ENCODE results near the gene HOXA5.

The HOXA5 gene

DNA sequence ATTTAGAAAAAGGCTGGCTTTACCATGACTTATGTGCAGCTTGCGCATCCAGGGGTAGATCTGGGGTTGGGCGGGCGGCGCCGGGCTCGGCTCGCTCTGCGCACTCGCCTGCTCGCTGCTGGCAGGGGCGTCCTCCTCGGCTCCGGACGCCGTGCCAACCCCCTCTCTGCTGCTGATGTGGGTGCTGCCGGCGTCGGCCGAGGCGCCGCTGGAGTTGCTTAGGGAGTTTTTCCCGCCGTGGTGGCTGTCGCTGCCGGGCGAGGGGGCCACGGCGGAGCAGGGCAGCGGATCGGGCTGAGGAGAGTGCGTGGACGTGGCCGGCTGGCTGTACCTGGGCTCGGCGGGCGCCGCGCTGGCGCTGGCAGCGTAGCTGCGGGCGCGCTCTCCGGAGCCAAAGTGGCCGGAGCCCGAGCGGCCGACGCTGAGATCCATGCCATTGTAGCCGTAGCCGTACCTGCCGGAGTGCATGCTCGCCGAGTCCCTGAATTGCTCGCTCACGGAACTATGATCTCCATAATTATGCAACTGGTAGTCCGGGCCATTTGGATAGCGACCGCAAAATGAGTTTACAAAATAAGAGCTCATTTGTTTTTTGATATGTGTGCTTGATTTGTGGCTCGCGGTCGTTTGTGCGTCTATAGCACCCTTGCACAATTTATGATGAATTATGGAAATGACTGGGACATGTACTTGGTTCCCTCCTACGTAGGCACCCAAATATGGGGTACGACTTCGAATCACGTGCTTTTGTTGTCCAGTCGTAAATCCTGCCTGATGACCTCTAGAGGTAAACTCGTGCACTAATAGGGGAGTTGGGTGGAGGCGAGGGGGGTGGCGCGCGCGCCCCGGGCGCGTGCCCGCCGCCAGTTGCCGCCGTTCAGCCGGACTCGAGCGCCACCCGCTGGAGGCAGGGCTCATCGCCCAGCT lies at the start of gene HOXA5:
HOXA5 (minus strand) TSS at position 659 of the 927 bp plus-strand sequence; CDS start at position 585, 74 bp downstream.
- H3K36me3 ChIP-seq (ENCODE audit: control insufficient read depth in 2 of 2, insufficient read depth in 2 of 2, low read length in 2 of 2), result no peaks in the 10 kb centered on the region
- H3K27me3 ChIP-seq (ENCODE audit: control insufficient read depth in 1 of 2, insufficient read depth in 2 of 2, low read length in 2 of 2), result peaks cover 29 to 33% of the 10 kb centered on the region in 2 donors
- peak within 1 kb of the TSS; percentile 93 to 96 for H3K9ac ChIP-seq (ENCODE audit: low read length in 2 of 2)
- H3K4me1 ChIP-seq (ENCODE audit: control insufficient read depth, insufficient read depth, low read length), result peaks cover 40% of the 10 kb centered on the region
- H3K9me3 ChIP-seq (ENCODE audit: control insufficient read depth in 2 of 2, low read length in 2 of 2), result no peaks in the 10 kb centered on the region
- peak within 1 kb of the TSS; percentile 78 to 94 for H3K4me3 ChIP-seq (ENCODE audit: low read length in 2 of 2)
- H3K27ac ChIP-seq (ENCODE audit: low read length), result peak within 1 kb of the TSS; percentile 95

- peak overlapping the region; percentile 17 to 54 for H3K4me3 ChIP-seq (ENCODE audit: low read length in 2 of 2)
- H3K36me3 ChIP-seq (ENCODE audit: control insufficient read depth in 2 of 2, insufficient read depth in 2 of 2, low read length in 2 of 2), result no peaks in the 10 kb centered on the region
- no peak overlapping the region for H3K27ac ChIP-seq (ENCODE audit: low read length)
- peaks cover 0 to 1% of the 10 kb centered on the region in 2 donors for H3K9me3 ChIP-seq (ENCODE audit: control insufficient read depth in 2 of 2, low read length in 2 of 2)
- no peak overlapping the region for H3K9ac ChIP-seq (ENCODE audit: low read length in 2 of 2)
- peaks cover 83 to 95% of the 10 kb centered on the region in 2 donors for H3K27me3 ChIP-seq (ENCODE audit: control insufficient read depth in 1 of 2, insufficient read depth in 2 of 2, low read length in 2 of 2)
- peaks cover 23% of the 10 kb centered on the region for H3K4me1 ChIP-seq (ENCODE audit: control insufficient read depth, insufficient read depth, low read length)
These were observed 49.3 kb upstream of the HOXA5 start for GRCh38 chr7:27192546-27193334.

DNA sequence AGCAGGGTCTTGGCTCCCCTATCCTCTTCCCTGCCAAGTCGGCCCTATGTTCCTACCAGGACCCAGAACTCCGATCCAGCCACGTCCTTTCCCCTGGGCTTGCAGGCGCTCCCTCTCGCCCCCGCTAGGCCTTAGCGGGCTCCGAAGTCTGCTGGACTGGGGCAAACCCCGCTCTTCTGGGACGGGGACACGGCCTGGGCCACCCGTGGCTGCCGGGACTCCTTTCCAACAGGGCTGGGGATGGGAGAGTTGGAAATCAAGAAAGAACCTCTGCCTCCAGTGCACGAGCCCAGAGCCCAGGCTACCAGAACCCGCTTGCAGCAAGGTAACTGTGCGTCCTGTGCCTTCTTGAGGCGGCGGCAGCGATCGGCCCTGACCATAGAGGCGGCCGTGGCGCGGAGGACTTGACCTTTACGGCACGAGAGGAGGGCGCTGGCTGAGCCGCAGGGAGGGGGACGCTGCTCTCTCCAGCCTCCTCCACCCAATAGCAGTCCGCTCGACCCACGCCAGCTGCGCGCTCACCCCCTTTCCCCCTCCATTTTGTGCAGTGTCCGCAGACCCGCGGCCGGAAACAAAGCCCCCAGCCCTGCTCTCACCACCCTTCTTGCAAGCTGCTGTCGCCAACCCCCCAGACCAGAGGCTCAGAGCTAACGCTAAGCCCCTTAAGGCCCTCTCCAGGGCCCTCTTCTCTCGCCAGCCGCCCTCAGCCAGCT lies 48.5 kb upstream of the HOXA5 start:
- Histone ChIP-seq H3K27ac (ENCODE audit: low read length) (no peak overlapping the region), H3K9ac (ENCODE audit: low read length in 2 of 2) (no peak overlapping the region), H3K9me3 (ENCODE audit: control insufficient read depth in 2 of 2, low read length in 2 of 2) (no peaks in the 10 kb centered on the region), H3K27me3 (ENCODE audit: control insufficient read depth in 1 of 2, insufficient read depth in 2 of 2, low read length in 2 of 2) (peaks cover 85 to 95% of the 10 kb centered on the region in 2 donors), H3K4me3 (ENCODE audit: low read length in 2 of 2) (peak overlapping the region in 1 of 2 donors; percentile 54), H3K4me1 (ENCODE audit: control insufficient read depth, insufficient read depth, low read length) (peaks cover 25% of the 10 kb centered on the region), H3K36me3 (ENCODE audit: control insufficient read depth in 2 of 2, insufficient read depth in 2 of 2, low read length in 2 of 2) (no peaks in the 10 kb centered on the region)

GRCh38 chr7:27191161-27191731 lies 47.8 kb upstream of the HOXA5 start:
- H3K36me3 ChIP-seq (ENCODE audit: control insufficient read depth in 2 of 2, insufficient read depth in 2 of 2, low read length in 2 of 2), result no peaks in the 10 kb centered on the region
- H3K4me1 ChIP-seq (ENCODE audit: control insufficient read depth, insufficient read depth, low read length), result peaks cover 25% of the 10 kb centered on the region
- no peak overlapping the region for H3K9ac ChIP-seq (ENCODE audit: low read length in 2 of 2)
- H3K9me3 ChIP-seq (ENCODE audit: control insufficient read depth in 2 of 2, low read length in 2 of 2), result no peaks in the 10 kb centered on the region
- no peak overlapping the region for H3K4me3 ChIP-seq (ENCODE audit: low read length in 2 of 2)
- H3K27me3 ChIP-seq (ENCODE audit: control insufficient read depth in 1 of 2, insufficient read depth in 2 of 2, low read length in 2 of 2), result peaks cover 87 to 94% of the 10 kb centered on the region in 2 donors
- no peak overlapping the region for H3K27ac ChIP-seq (ENCODE audit: low read length)

DNA sequence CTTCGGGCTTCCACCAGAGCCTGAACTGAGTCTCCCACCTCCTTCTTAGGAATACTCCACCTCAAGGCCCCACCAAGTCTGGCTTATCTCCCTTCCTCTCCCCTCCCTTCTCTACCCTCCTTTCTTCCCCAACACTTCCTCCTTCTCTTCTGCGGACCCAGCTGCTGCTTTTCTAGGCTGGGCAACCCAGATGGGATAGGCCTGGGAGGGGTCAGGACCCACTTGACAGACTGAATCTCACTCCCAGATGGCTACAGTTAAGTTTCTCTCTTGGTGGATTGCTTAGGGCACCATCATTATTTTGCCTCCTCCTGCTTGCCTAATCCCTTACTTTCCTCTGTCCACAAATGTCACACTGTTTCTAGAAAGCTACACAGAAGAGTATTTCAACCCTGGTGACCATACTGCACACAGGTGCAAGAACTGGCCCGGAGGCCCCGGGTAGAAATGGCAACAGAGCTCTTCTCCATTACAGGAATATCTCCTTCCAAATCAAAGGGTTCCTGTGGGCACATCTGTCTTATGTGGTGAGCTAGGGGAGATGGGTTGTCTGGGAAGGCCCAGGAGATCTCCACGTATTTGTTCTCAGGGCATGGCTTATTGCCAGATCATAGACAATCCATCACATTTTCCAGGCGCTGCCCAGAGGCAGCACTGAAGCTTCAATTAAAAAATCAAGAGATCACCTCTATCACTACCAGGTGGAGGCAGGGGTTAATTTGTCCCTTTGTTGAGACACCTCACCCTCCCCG lies 46.7 kb upstream of the HOXA5 start:
- no peaks in the 10 kb centered on the region for H3K9me3 ChIP-seq (ENCODE audit: control insufficient read depth in 2 of 2, low read length in 2 of 2)
- no peak overlapping the region for H3K9ac ChIP-seq (ENCODE audit: low read length in 2 of 2)
- H3K27me3 ChIP-seq (ENCODE audit: control insufficient read depth in 1 of 2, insufficient read depth in 2 of 2, low read length in 2 of 2), result peaks cover 90 to 97% of the 10 kb centered on the region in 2 donors
- peaks cover 29% of the 10 kb centered on the region for H3K4me1 ChIP-seq (ENCODE audit: control insufficient read depth, insufficient read depth, low read length)
- H3K27ac ChIP-seq (ENCODE audit: low read length), result no peak overlapping the region
- H3K4me3 ChIP-seq (ENCODE audit: low read length in 2 of 2), result no peak overlapping the region
- no peaks in the 10 kb centered on the region for H3K36me3 ChIP-seq (ENCODE audit: control insufficient read depth in 2 of 2, insufficient read depth in 2 of 2, low read length in 2 of 2)

DNA sequence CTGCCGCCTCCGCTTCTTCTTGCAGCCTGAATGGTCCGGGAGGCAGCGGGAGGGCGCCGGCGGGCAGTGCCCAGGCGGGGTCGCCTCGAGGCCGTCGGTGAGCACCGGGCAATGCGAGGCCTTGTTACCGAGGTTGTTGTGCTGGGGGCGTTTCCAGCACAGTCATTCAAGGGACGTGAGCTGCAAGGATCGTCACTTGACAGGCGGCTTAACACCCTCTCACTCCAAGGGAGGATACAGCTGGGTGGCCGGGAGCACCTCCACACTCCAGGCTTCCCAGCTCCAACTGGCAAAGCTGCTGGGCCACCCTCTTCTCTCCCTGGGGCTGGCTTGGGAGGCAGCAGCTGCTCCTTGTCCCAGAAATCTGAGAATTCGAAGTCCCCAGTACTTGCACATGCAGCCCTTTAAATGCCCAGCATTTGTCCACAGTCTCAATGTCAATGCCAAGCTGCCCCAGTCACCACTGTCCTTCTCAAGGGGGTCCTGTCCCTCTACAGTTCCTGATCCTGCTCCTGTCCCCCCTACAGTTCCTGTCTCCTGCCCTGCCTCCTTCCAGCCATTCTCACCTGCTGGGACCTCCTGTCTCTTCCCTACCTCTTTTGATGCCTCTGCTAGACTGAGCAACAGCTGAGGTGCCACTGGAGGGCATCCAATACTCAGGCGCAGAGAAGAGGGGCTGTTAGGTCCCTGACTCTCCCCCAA lies 46.0 kb upstream of the HOXA5 start:
- no peak overlapping the region for H3K27ac ChIP-seq (ENCODE audit: low read length)
- H3K4me3 ChIP-seq (ENCODE audit: low read length in 2 of 2), result peak overlapping the region in 1 of 2 donors; percentile 35
- peaks cover 36% of the 10 kb centered on the region for H3K4me1 ChIP-seq (ENCODE audit: control insufficient read depth, insufficient read depth, low read length)

DNA sequence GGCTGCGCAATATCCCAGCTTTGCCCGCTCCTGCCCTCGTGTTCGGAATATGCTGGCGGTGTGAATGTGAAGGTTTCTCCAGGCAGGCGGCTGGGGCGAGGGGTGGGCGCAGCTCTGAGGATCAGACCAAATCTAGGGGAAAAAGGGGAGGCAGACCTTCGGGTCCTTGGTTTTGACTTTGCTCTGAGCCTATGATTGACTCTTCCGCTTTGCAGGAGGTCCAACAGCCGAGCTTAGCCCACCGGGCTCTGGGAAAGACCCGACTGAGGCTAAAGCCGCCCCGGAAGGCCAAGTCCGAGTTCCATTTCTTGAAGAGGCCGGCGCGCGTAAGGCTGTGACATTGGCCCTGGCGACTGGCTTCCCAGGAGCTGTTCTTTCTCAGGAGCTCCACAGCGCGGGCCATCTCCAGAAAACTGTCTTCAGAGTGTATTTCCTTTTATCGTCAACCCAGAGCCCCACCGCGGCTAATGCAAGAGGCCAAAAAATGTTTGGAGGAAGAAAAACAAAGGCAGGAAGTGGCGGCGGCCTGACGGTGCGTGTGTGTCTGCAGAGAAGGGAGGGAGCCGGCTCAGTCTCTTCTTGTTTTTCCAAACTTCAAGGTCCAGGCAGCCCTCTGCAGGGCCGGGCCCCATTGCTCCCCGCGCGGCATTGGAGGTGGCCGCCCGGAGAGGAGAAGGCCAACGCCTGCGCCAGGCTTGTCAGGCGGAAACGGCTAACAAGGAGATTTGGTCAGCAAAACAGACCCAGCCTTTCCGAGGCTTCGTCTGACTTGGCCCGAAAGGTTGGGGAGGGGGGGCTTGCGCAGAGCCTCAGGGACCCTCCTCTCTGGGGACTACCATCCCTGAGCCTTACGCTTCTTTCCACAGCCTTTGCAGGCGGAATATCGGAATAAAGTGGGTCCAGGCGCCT lies 45.2 kb upstream of the HOXA5 start:
- peaks cover 42% of the 10 kb centered on the region for H3K4me1 ChIP-seq (ENCODE audit: control insufficient read depth, insufficient read depth, low read length)

More for the DNA sequence above, 46.0 kb upstream of the HOXA5 start:
- H3K9me3 ChIP-seq (ENCODE audit: control insufficient read depth in 2 of 2, low read length in 2 of 2), result peaks cover 0 to 2% of the 10 kb centered on the region in 2 donors
- no peak overlapping the region for H3K9ac ChIP-seq (ENCODE audit: low read length in 2 of 2)
- H3K27me3 ChIP-seq (ENCODE audit: control insufficient read depth in 1 of 2, insufficient read depth in 2 of 2, low read length in 2 of 2), result peaks cover 90 to 97% of the 10 kb centered on the region in 2 donors
- no peaks in the 10 kb centered on the region for H3K36me3 ChIP-seq (ENCODE audit: control insufficient read depth in 2 of 2, insufficient read depth in 2 of 2, low read length in 2 of 2)

DNA sequence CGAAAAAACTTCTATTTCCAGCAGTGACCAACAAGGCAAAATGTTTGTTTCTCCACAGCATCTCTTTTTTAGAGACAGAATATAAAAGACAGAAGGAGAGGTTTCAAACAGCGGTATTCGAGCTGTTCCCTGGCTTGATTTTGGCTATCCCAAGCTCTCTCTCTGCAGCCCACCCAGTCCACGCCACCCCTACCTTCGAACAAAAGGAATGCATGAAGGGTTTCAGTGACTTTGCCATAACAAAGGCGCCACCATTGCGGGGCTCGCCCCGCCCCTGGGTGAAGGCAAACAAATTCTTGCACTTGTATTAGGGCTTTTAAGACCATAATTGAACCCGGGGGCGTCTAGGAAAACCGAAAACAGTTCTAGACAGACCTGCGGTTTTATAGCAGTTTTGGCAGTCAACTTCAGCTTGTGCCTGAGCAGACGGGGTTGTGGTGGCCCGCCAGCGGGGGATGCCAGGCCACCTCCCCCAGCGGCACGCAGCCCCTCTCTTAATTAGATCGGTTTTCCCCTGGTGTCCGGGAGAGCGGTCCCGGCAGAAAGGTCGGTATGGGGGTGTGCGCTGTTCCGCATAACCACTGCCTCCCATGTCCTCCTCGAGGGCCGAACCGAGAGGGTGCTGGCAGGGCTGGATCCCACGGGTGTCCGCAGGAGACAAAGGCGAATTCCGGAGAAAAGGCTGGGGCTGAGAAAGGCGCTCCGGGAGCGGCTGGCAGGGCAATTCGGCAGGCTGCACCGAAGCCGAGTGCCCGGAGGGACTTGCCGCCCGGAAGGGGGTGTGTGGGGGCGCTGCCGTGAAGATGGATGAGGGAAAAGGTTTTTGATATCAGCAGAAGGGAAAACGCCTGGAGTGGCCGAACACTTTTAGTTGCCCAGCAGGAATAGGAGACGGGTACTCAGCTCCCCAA lies 44.2 kb upstream of the HOXA5 start:
- H3K9ac ChIP-seq (ENCODE audit: low read length in 2 of 2), result no peak overlapping the region

More for the DNA sequence above, 45.2 kb upstream of the HOXA5 start:
- no peak overlapping the region for H3K27ac ChIP-seq (ENCODE audit: low read length)
- H3K36me3 ChIP-seq (ENCODE audit: control insufficient read depth in 2 of 2, insufficient read depth in 2 of 2, low read length in 2 of 2), result no peaks in the 10 kb centered on the region
- peaks cover 90 to 99% of the 10 kb centered on the region in 2 donors for H3K27me3 ChIP-seq (ENCODE audit: control insufficient read depth in 1 of 2, insufficient read depth in 2 of 2, low read length in 2 of 2)
- H3K4me3 ChIP-seq (ENCODE audit: low read length in 2 of 2), result peak overlapping the region in 1 of 2 donors; percentile 35
- peaks cover 0 to 2% of the 10 kb centered on the region in 2 donors for H3K9me3 ChIP-seq (ENCODE audit: control insufficient read depth in 2 of 2, low read length in 2 of 2)
- H3K9ac ChIP-seq (ENCODE audit: low read length in 2 of 2), result no peak overlapping the region

More for the DNA sequence above, 44.2 kb upstream of the HOXA5 start:
- H3K27me3 ChIP-seq (ENCODE audit: control insufficient read depth in 1 of 2, insufficient read depth in 2 of 2, low read length in 2 of 2), result peaks cover 91 to 99% of the 10 kb centered on the region in 2 donors
- peaks cover 0 to 2% of the 10 kb centered on the region in 2 donors for H3K9me3 ChIP-seq (ENCODE audit: control insufficient read depth in 2 of 2, low read length in 2 of 2)
- H3K36me3 ChIP-seq (ENCODE audit: control insufficient read depth in 2 of 2, insufficient read depth in 2 of 2, low read length in 2 of 2), result no peaks in the 10 kb centered on the region
- peak overlapping the region in 1 of 2 donors; percentile 3 for H3K4me3 ChIP-seq (ENCODE audit: low read length in 2 of 2)
- peaks cover 41% of the 10 kb centered on the region for H3K4me1 ChIP-seq (ENCODE audit: control insufficient read depth, insufficient read depth, low read length)
- H3K27ac ChIP-seq (ENCODE audit: low read length), result no peak overlapping the region

Data from stomach smooth muscle (tissue), 2 donors.